ENCODE measurements around the gene VAV3. TPM values are rescaled to one million over a fixed set of nuclear protein-coding genes. Genes with fewer than 3 reads are reported as not detected.
"Not testable (repeated sequence)": the region's sequence is repeated elsewhere in the genome, so short reads cannot be mapped to it uniquely, and the experiment has no call there.

VAV3 gene
- total and polyA plus RNA-seq, 4 donors, result 1.7 to 14.4 (median 7.6) TPM

GRCh38 chr1:107894605-107895004 lies 70.4 kb downstream of the VAV3 start:
- WGBS, 2 donors, result 16 to 42% methylated on average over 1 of the region's 1 CpG
- H3K4me3 ChIP-seq, result no peak overlapping the region
- no peak overlapping the region for H3K9ac ChIP-seq (ENCODE audit: insufficient read depth in 1 of 2, low read length in 2 of 2)
- DNase-seq (no peak), ATAC-seq (ENCODE audit: insufficient read depth, low FRiP score) (no peak)
- no peak overlapping the region for H3K27ac ChIP-seq (ENCODE audit: low read depth in 1 of 2, low read length in 1 of 2)
- H3K9me3 ChIP-seq (ENCODE audit: control insufficient read depth in 4 of 4, insufficient read depth in 3 of 4, low read length in 3 of 4), result no peaks in the 10 kb centered on the region
- H3K27me3 ChIP-seq (ENCODE audit: control insufficient read depth in 3 of 3, insufficient read depth in 3 of 3, low read length in 2 of 3), result no peaks in the 10 kb centered on the region
- peaks cover 0 to 3% (median 0%) of the 10 kb centered on the region in 5 donors for H3K4me1 ChIP-seq (ENCODE audit: control insufficient read depth in 5 of 5, insufficient read depth in 5 of 5, low read length in 5 of 5)
- TF ChIP-seq CTCF (IDR thresholded peaks at IDR 0.05; ENCODE audit: control extremely low read depth, extremely low read depth), result no peak
- H3K36me3 ChIP-seq (ENCODE audit: control insufficient read depth in 4 of 4, insufficient read depth in 4 of 4, low read length in 4 of 4), result no peaks in the 10 kb centered on the region

GRCh38 chr1:107893350-107893749 lies 71.6 kb downstream of the VAV3 start:
- H3K4me1 ChIP-seq (ENCODE audit: control insufficient read depth in 5 of 5, insufficient read depth in 5 of 5, low read length in 5 of 5); H3K4me3 ChIP-seq; H3K36me3 ChIP-seq (ENCODE audit: control insufficient read depth in 4 of 4, insufficient read depth in 4 of 4, low read length in 4 of 4); H3K27ac ChIP-seq (ENCODE audit: low read depth in 1 of 2, low read length in 1 of 2); H3K9ac ChIP-seq (ENCODE audit: insufficient read depth in 1 of 2, low read length in 2 of 2); ATAC-seq (ENCODE audit: insufficient read depth, low FRiP score); H3K9me3 ChIP-seq (ENCODE audit: control insufficient read depth in 4 of 4, insufficient read depth in 3 of 4, low read length in 3 of 4); H3K27me3 ChIP-seq (ENCODE audit: control insufficient read depth in 3 of 3, insufficient read depth in 3 of 3, low read length in 2 of 3); DNase-seq: not testable (repeated sequence)
- 98 to 99% methylated on average over 2 of the region's 2 CpGs for WGBS, 2 donors

GRCh38 chr1:107889524-107889923 lies 75.5 kb downstream of the VAV3 start:
- 93 to 94% methylated on average over 2 of the region's 2 CpGs for WGBS, 2 donors
- TF ChIP-seq CTCF (IDR thresholded peaks at IDR 0.05; ENCODE audit: control extremely low read depth, extremely low read depth), result no peak
- ATAC-seq (ENCODE audit: insufficient read depth, low FRiP score), result no peak
- H3K27me3 ChIP-seq (ENCODE audit: control insufficient read depth in 3 of 3, insufficient read depth in 3 of 3, low read length in 2 of 3), result no peaks in the 10 kb centered on the region
- no peak for DNase-seq
- H3K4me1 ChIP-seq (ENCODE audit: control insufficient read depth in 5 of 5, insufficient read depth in 5 of 5, low read length in 5 of 5), result no peaks in the 10 kb centered on the region
- H3K27ac ChIP-seq (ENCODE audit: low read depth in 1 of 2, low read length in 1 of 2), result no peak overlapping the region
- no peaks in the 10 kb centered on the region for H3K9me3 ChIP-seq (ENCODE audit: control insufficient read depth in 4 of 4, insufficient read depth in 3 of 4, low read length in 3 of 4)
- no peaks in the 10 kb centered on the region for H3K36me3 ChIP-seq (ENCODE audit: control insufficient read depth in 4 of 4, insufficient read depth in 4 of 4, low read length in 4 of 4)
- no peak overlapping the region for H3K4me3 ChIP-seq
- H3K9ac ChIP-seq (ENCODE audit: insufficient read depth in 1 of 2, low read length in 2 of 2), result no peak overlapping the region

- Histone ChIP-seq H3K9ac (ENCODE audit: insufficient read depth in 1 of 2, low read length in 2 of 2) (no peak overlapping the region), H3K36me3 (ENCODE audit: control insufficient read depth in 4 of 4, insufficient read depth in 4 of 4, low read length in 4 of 4) (no peaks in the 10 kb centered on the region), H3K9me3 (ENCODE audit: control insufficient read depth in 4 of 4, insufficient read depth in 3 of 4, low read length in 3 of 4) (no peaks in the 10 kb centered on the region), H3K27ac (ENCODE audit: low read depth in 1 of 2, low read length in 1 of 2) (no peak overlapping the region), H3K4me3 (no peak overlapping the region), H3K4me1 (ENCODE audit: control insufficient read depth in 5 of 5, insufficient read depth in 5 of 5, low read length in 5 of 5) (peaks cover 0 to 5% (median 0%) of the 10 kb centered on the region in 5 donors), H3K27me3 (ENCODE audit: control insufficient read depth in 3 of 3, insufficient read depth in 3 of 3, low read length in 2 of 3) (no peaks in the 10 kb centered on the region)
- no peak for ATAC-seq (ENCODE audit: insufficient read depth, low FRiP score)
- TF ChIP-seq CTCF (IDR thresholded peaks at IDR 0.05; ENCODE audit: control extremely low read depth, extremely low read depth), result no peak
- DNase-seq, result peak; percentile 44 to 75 (median 45)
Measured at GRCh38 chr1:107883562-107883961, 81.4 kb downstream of the VAV3 start.
